Ovary (tissue), 3 donors: ENCODE measurements around the gene ADAM12.

Source experiments
- CTCF ChIP-seq, 3 donors: fragments of 450-650 bp in 2 of 3; fragments of 200-600 bp in 1 of 3; IDR thresholded peaks; one replicate each; pipeline versions ENCODE4 v1.5.1 to v1.8.0; 2016 to 2022; ENCODE audit warnings: antibody characterized with exemption in 3 of 3, mild to moderate bottlenecking in 1 of 3
- EP300 ChIP-seq: sonication (generic); formaldehyde crosslinking; IDR thresholded peaks from one replicate; pipeline ENCODE4 v1.6.1; 2017; ENCODE audit warnings: antibody characterized with exemption
- POLR2A ChIP-seq: fragments of 450-650 bp; IDR thresholded peaks from one replicate; pipeline ENCODE4 v1.6.1; 2017; ENCODE audit warnings: antibody characterized with exemption, mild to moderate bottlenecking, moderate library complexity
- donor health status: DM: no; HTN: no; CAD: no.

- TF ChIP-seq POLR2A (no peak), CTCF (IDR thresholded peaks at IDR 0.05) (no peak), EP300 (no peak)
Observed at GRCh38 chr10:126012485-126012884, 375.8 kb downstream of the ADAM12 start.
